GM23248 (cell line): Measurements from ENCODE around the gene CNFN.

ENCODE experiments used
- EZH2 ChIP-seq: fragments of 200-600 bp; sonication (generic); IDR thresholded peaks from 2 replicates; pipeline ENCODE4 v1.6.1; 2018; ENCODE audit warnings: antibody characterized with exemption, mild to moderate bottlenecking; ENCODE audit not compliant: insufficient read depth, poor library complexity, severe bottlenecking
- EZH2phosphoT487 ChIP-seq: fragments of 200-600 bp; sonication (generic); IDR thresholded peaks from 2 replicates; pipeline ENCODE4 v1.6.1; 2018; ENCODE audit warnings: antibody characterized with exemption, moderate library complexity, mild to moderate bottlenecking, low read depth; ENCODE audit not compliant: insufficient read depth

GRCh38 chr19:42388851-42389489 lies 1.1 kb downstream of the CNFN start:
- TF ChIP-seq EZH2: no peak
- TF ChIP-seq EZH2phosphoT487: no peak
